ENCODE data around the gene MOGAT2. TPM values are rescaled to one million over a fixed set of nuclear protein-coding genes. Genes with fewer than 3 reads are reported as not detected.

The MOGAT2 gene
- total and polyA plus RNA-seq, 2 of the 13 experiments (the other 11 are each of a cell fraction or from before 2014, with no cell fraction given), result 27.2 to 27.8 TPM

- TF ChIP-seq ZNF746 (CRISPR knock-in tag; IDR thresholded peaks at IDR 0.05), result 0 out of 2 replicates have a peak, but pooled peaks have one; percentile 38
- TF ChIP-seq ZNF563 (CRISPR knock-in tag; IDR thresholded peaks at IDR 0.05), result peak; percentile 53; the same call in 1 of the 2 replicates
- peak; percentile 87; the same call in 1 of the 2 replicates for TF ChIP-seq ZNF710 (CRISPR knock-in tag; IDR thresholded peaks at IDR 0.05; ENCODE audit: borderline replicate concordance)
- peak; percentile 79 for TF ChIP-seq MED1 (CRISPR knock-in tag; IDR thresholded peaks at IDR 0.05)
- TF ChIP-seq ATF6 (CRISPR knock-in tag; conservative IDR thresholded peaks at IDR 0.05), result no peak
- TF ChIP-seq RARA (CRISPR knock-in tag; IDR thresholded peaks at IDR 0.05), result peak; percentile 44; the same call in 1 of the 2 replicates
- TF ChIP-seq SMAD3 (CRISPR knock-in tag; IDR thresholded peaks at IDR 0.05), result no peak
- TF ChIP-seq ZNF564 (CRISPR knock-in tag; IDR thresholded peaks at IDR 0.05), result no peak
- 0 out of 2 replicates have a peak, but pooled peaks have one; percentile 32 for TF ChIP-seq ZNF33A (CRISPR knock-in tag; IDR thresholded peaks at IDR 0.05; ENCODE audit: borderline replicate concordance)
- TF ChIP-seq RBM39 (IDR thresholded peaks at IDR 0.05; ENCODE audit: low read depth, low read length, poor library complexity, severe bottlenecking), result no peak
- peak; percentile 61 for TF ChIP-seq IRF2 (CRISPR knock-in tag; IDR thresholded peaks at IDR 0.05)
- 0 out of 2 replicates have a peak, but pooled peaks have one; percentile 55 for TF ChIP-seq ZNF280B (CRISPR knock-in tag; IDR thresholded peaks at IDR 0.05; ENCODE audit: borderline replicate concordance)
- TF ChIP-seq CSRNP2 (CRISPR knock-in tag; conservative IDR thresholded peaks at IDR 0.05; ENCODE audit: low read depth), result no peak
- TF ChIP-seq POLR2G (IDR thresholded peaks at IDR 0.05; ENCODE audit: low read depth, low read length), result peak; percentile 89
- no peak for TF ChIP-seq HMG20A (CRISPR knock-in tag; IDR thresholded peaks at IDR 0.05; ENCODE audit: borderline replicate concordance)
- no peak for TF ChIP-seq USF2 (IDR thresholded peaks at IDR 0.05; ENCODE audit: low read depth, low read length)
- no peak for TF ChIP-seq USF2 (CRISPR knock-in tag; IDR thresholded peaks at IDR 0.05; ENCODE audit: borderline replicate concordance)
- TF ChIP-seq PPARG (CRISPR knock-in tag; conservative IDR thresholded peaks at IDR 0.05), result peak; percentile 49
- TF ChIP-seq ZNF546 (CRISPR knock-in tag; conservative IDR thresholded peaks at IDR 0.05), result no peak
Observed at GRCh38 chr11:75719340-75720239, 2.0 kb downstream of the MOGAT2 start (continued).
